ENCODE data around the gene ACTL7A.
"Not testable (repeated sequence)": the region's sequence is repeated elsewhere in the genome, so short reads cannot be mapped to it uniquely, and the experiment has no call there.

The ACTL7A gene

GRCh38 chr9:108877524-108877923, 15.5 kb downstream of the ACTL7A start:
- Histone ChIP-seq H3K9ac (ENCODE audit: low read depth, low read length) (no peak overlapping the region), H3K36me3 (ENCODE audit: control insufficient read depth, insufficient read depth, low read length) (peaks cover 93% of the 10 kb centered on the region)

GRCh38 chr9:108880738-108881316, 18.8 kb downstream of the ACTL7A start:
- Histone ChIP-seq H3K9me3 (ENCODE audit: control insufficient read depth, insufficient read depth, low read length) (no peaks in the 10 kb centered on the region), H3K4me3 (ENCODE audit: low read depth, low read length) (no peak overlapping the region), H3K36me3 (ENCODE audit: control insufficient read depth, insufficient read depth, low read length) (peaks cover 77% of the 10 kb centered on the region), H3K4me1 (ENCODE audit: control insufficient read depth, insufficient read depth, low read length) (no peaks in the 10 kb centered on the region), H3K27ac (ENCODE audit: low read depth, low read length) (no peak overlapping the region), H3K9ac (ENCODE audit: low read depth, low read length) (no peak overlapping the region), H3K27me3 (ENCODE audit: control insufficient read depth, insufficient read depth, low read length) (no peaks in the 10 kb centered on the region)

More at GRCh38 chr9:108877524-108877923, 15.5 kb downstream of the ACTL7A start:
- Histone ChIP-seq H3K4me3 (ENCODE audit: low read depth, low read length) (no peak overlapping the region), H3K27me3 (ENCODE audit: control insufficient read depth, insufficient read depth, low read length) (no peaks in the 10 kb centered on the region), H3K9me3 (ENCODE audit: control insufficient read depth, insufficient read depth, low read length) (no peaks in the 10 kb centered on the region), H3K4me1 (ENCODE audit: control insufficient read depth, insufficient read depth, low read length) (no peaks in the 10 kb centered on the region), H3K27ac (ENCODE audit: low read depth, low read length) (no peak overlapping the region)

DNA sequence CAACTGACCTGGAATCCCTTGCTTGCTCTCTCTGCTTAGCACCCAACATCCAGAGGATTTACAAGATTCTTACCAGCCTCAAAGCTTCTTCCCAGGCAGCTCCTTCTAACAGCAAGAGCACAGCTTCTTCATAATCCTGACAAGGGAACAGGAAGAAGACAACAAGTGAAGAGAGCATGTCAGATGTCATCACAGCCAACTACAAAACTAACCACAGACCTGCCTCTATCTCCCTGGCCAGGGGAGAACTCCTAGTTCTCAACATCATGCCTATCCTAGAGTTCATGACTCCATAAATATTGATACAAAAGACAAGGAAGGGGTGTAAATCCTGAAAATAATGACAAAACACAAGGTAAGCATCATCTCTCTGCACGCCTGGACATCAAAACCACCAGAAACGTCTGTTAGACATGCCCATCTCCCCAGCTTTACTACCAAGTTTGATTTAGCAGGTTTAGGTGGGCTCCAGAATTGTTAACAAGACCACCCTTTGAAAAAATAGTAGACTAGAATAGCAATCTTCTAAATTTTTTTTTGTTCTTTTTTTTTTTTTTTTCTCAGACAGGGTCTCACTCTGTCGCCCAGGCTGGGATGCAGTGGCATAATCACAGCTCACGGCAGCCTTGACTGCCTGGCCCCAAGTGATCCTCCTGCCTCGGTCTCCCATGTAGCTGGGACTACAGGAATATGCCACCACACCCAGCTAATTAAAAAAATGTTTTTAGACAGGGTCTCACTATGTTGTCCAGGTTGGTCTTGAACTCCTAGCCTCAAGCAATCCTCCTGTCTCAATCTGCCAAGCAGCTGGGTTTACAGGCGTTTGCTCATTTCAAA, 20.2 kb downstream of the ACTL7A start:
- H3K27me3 ChIP-seq (ENCODE audit: control insufficient read depth, insufficient read depth, low read length): no peaks in the 10 kb centered on the region
- no peaks in the 10 kb centered on the region for H3K4me1 ChIP-seq (ENCODE audit: control insufficient read depth, insufficient read depth, low read length)
- H3K9ac ChIP-seq (ENCODE audit: low read depth, low read length): no peak overlapping the region
- no peak overlapping the region for H3K27ac ChIP-seq (ENCODE audit: low read depth, low read length)
- H3K9me3 ChIP-seq (ENCODE audit: control insufficient read depth, insufficient read depth, low read length): no peaks in the 10 kb centered on the region
- H3K4me3 ChIP-seq (ENCODE audit: low read depth, low read length): no peak overlapping the region
- H3K36me3 ChIP-seq (ENCODE audit: control insufficient read depth, insufficient read depth, low read length): peaks cover 71% of the 10 kb centered on the region

GRCh38 chr9:108883085-108883484, 21.0 kb downstream of the ACTL7A start:
- no peaks in the 10 kb centered on the region for H3K4me1 ChIP-seq (ENCODE audit: control insufficient read depth, insufficient read depth, low read length)
- peaks cover 71% of the 10 kb centered on the region for H3K36me3 ChIP-seq (ENCODE audit: control insufficient read depth, insufficient read depth, low read length)

DNA sequence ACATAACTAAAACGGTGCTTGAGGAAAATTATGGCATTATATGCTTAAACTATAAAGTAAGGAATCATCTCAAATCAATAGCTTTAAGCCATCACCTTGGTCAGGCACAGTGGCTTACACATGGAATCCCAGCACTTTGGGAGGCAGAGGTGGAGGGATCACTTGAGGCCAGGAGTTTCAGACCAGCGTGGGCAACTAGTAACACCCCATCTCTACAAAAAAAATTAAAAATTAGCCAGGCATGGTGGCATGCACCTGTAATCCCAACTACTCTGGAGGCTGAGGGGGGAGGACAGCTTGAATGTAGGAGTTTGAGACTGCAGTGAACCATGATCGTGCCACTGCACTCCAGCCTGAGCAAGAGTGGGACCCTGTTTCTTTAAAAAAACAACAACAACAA, 22.6 kb downstream of the ACTL7A start:
- no peak overlapping the region for H3K4me3 ChIP-seq (ENCODE audit: low read depth, low read length)
- no peak overlapping the region for H3K27ac ChIP-seq (ENCODE audit: low read depth, low read length)
- H3K9me3 ChIP-seq (ENCODE audit: control insufficient read depth, insufficient read depth, low read length): no peaks in the 10 kb centered on the region
- no peak overlapping the region for H3K9ac ChIP-seq (ENCODE audit: low read depth, low read length)
- peaks cover 71% of the 10 kb centered on the region for H3K36me3 ChIP-seq (ENCODE audit: control insufficient read depth, insufficient read depth, low read length)
- no peaks in the 10 kb centered on the region for H3K4me1 ChIP-seq (ENCODE audit: control insufficient read depth, insufficient read depth, low read length)
- H3K27me3 ChIP-seq (ENCODE audit: control insufficient read depth, insufficient read depth, low read length): no peaks in the 10 kb centered on the region

More at GRCh38 chr9:108883085-108883484, 21.0 kb downstream of the ACTL7A start:
- H3K27ac ChIP-seq (ENCODE audit: low read depth, low read length): no peak overlapping the region
- no peak overlapping the region for H3K9ac ChIP-seq (ENCODE audit: low read depth, low read length)
- H3K27me3 ChIP-seq (ENCODE audit: control insufficient read depth, insufficient read depth, low read length): no peaks in the 10 kb centered on the region
- no peaks in the 10 kb centered on the region for H3K9me3 ChIP-seq (ENCODE audit: control insufficient read depth, insufficient read depth, low read length)
- no peak overlapping the region for H3K4me3 ChIP-seq (ENCODE audit: low read depth, low read length)

GRCh38 chr9:108885643-108886348, 23.7 kb downstream of the ACTL7A start:
- Histone ChIP-seq H3K27ac (ENCODE audit: low read depth, low read length) (no peak overlapping the region), H3K9ac (ENCODE audit: low read depth, low read length) (no peak overlapping the region), H3K4me1 (ENCODE audit: control insufficient read depth, insufficient read depth, low read length) (no peaks in the 10 kb centered on the region), H3K9me3 (ENCODE audit: control insufficient read depth, insufficient read depth, low read length) (no peaks in the 10 kb centered on the region), H3K27me3 (ENCODE audit: control insufficient read depth, insufficient read depth, low read length) (no peaks in the 10 kb centered on the region), H3K4me3 (ENCODE audit: low read depth, low read length) (no peak overlapping the region), H3K36me3 (ENCODE audit: control insufficient read depth, insufficient read depth, low read length) (peaks cover 72% of the 10 kb centered on the region)

- H3K9me3 ChIP-seq (ENCODE audit: control insufficient read depth, insufficient read depth, low read length); H3K9ac ChIP-seq (ENCODE audit: low read depth, low read length); H3K27me3 ChIP-seq (ENCODE audit: control insufficient read depth, insufficient read depth, low read length); H3K4me1 ChIP-seq (ENCODE audit: control insufficient read depth, insufficient read depth, low read length); H3K4me3 ChIP-seq (ENCODE audit: low read depth, low read length); H3K27ac ChIP-seq (ENCODE audit: low read depth, low read length): not testable (repeated sequence)
- peaks cover 72% of the 10 kb centered on the region for H3K36me3 ChIP-seq (ENCODE audit: control insufficient read depth, insufficient read depth, low read length)
These were observed 24.7 kb downstream of the ACTL7A start for GRCh38 chr9:108886594-108887271.

GRCh38 chr9:108889649-108890067, 27.6 kb downstream of the ACTL7A start:
- Histone ChIP-seq H3K36me3 (ENCODE audit: control insufficient read depth, insufficient read depth, low read length) (peaks cover 87% of the 10 kb centered on the region), H3K9ac (ENCODE audit: low read depth, low read length) (no peak overlapping the region), H3K9me3 (ENCODE audit: control insufficient read depth, insufficient read depth, low read length) (no peaks in the 10 kb centered on the region), H3K4me1 (ENCODE audit: control insufficient read depth, insufficient read depth, low read length) (no peaks in the 10 kb centered on the region), H3K27me3 (ENCODE audit: control insufficient read depth, insufficient read depth, low read length) (no peaks in the 10 kb centered on the region), H3K27ac (ENCODE audit: low read depth, low read length) (no peak overlapping the region), H3K4me3 (ENCODE audit: low read depth, low read length) (no peak overlapping the region)

DNA sequence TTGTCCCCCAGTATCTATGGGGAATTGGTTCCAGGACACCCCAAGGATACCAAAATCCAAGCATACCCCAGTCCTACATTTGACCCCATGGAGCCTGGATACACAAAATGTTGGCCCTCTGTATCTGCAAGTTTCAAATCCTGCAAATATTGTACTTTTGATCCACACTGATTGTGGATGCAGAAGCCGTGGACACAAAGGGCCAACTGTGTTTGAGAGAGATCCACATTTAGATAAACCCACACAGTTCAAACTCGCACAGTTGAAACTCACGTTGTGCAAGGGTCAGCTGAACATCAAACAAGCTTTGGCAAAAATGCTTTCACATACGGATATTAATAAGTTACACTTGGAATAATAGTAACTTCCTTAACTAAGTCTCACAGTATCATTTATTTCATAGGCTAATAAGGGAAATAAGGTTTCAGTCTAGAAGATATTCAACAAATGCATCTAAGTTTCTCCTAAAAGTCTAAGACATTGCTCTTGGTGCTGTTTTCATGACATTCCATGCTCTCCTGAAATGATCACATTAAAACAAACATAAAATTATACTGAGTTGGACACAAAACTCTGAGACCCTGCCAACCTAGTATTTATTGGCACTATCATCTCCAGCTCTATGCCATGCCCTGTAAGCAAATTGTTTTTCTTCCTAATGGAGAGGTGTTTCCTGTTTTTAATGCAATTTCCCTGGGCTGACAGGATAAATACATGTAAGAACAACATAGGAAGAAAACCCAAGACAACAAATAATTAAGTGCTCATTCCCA, 32.3 kb downstream of the ACTL7A start:
- Histone ChIP-seq H3K4me3 (ENCODE audit: low read depth, low read length) (no peak overlapping the region), H3K4me1 (ENCODE audit: control insufficient read depth, insufficient read depth, low read length) (no peaks in the 10 kb centered on the region), H3K36me3 (ENCODE audit: control insufficient read depth, insufficient read depth, low read length) (peaks cover 96% of the 10 kb centered on the region), H3K9me3 (ENCODE audit: control insufficient read depth, insufficient read depth, low read length) (no peaks in the 10 kb centered on the region), H3K9ac (ENCODE audit: low read depth, low read length) (no peak overlapping the region), H3K27me3 (ENCODE audit: control insufficient read depth, insufficient read depth, low read length) (no peaks in the 10 kb centered on the region), H3K27ac (ENCODE audit: low read depth, low read length) (no peak overlapping the region)

- Histone ChIP-seq H3K4me3 (ENCODE audit: low read depth, low read length) (no peak overlapping the region), H3K27ac (ENCODE audit: low read depth, low read length) (no peak overlapping the region), H3K9ac (ENCODE audit: low read depth, low read length) (no peak overlapping the region), H3K9me3 (ENCODE audit: control insufficient read depth, insufficient read depth, low read length) (no peaks in the 10 kb centered on the region), H3K4me1 (ENCODE audit: control insufficient read depth, insufficient read depth, low read length) (no peaks in the 10 kb centered on the region), H3K36me3 (ENCODE audit: control insufficient read depth, insufficient read depth, low read length) (peaks cover 92% of the 10 kb centered on the region), H3K27me3 (ENCODE audit: control insufficient read depth, insufficient read depth, low read length) (no peaks in the 10 kb centered on the region)
These were observed 35.4 kb downstream of the ACTL7A start for GRCh38 chr9:108897324-108898096.
